GM10266 (cell line): Measurements from ENCODE around the gene GPC4.
"Not testable (repeated sequence)": the region's sequence is repeated elsewhere in the genome, so short reads cannot be mapped to it uniquely, and the experiment has no call there.

Experiments
- DNase-seq: peaks from one replicate; pipeline ENCODE4 v3.0.0; 2012; ENCODE audit errors: extremely low spot score
- TF ChIP-seq, protein P1 (sequence below): IDR thresholded peaks from 2 replicates; pipeline ENCODE4 v1.5.1; 2012; ENCODE audit warnings: mild to moderate bottlenecking, low read depth; ENCODE audit not compliant: control insufficient read depth, insufficient read depth; ENCODE audit errors: missing control alignments

The GPC4 gene

DNA sequence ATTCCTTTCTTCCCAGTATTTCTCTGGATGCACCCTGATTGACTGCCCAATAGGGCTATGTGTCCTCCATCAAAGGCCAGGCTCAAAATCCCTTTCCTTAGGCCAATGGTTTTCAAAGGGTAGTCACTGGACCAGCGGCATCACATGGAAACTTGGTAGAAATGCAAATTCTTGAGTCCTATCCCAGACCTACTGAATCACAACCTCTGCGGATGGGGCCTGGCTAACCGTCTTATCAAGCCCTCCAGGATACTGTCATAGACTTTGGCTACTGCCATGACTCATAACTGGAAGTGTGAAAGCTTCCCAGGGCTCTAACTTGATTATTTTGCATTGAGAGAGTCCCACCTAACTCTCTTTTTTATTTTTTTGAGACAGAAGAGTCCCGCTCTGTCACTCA lies 125.2 kb downstream of the GPC4 start:
- no peak for DNase-seq
- TF ChIP-seq, protein P1, sequence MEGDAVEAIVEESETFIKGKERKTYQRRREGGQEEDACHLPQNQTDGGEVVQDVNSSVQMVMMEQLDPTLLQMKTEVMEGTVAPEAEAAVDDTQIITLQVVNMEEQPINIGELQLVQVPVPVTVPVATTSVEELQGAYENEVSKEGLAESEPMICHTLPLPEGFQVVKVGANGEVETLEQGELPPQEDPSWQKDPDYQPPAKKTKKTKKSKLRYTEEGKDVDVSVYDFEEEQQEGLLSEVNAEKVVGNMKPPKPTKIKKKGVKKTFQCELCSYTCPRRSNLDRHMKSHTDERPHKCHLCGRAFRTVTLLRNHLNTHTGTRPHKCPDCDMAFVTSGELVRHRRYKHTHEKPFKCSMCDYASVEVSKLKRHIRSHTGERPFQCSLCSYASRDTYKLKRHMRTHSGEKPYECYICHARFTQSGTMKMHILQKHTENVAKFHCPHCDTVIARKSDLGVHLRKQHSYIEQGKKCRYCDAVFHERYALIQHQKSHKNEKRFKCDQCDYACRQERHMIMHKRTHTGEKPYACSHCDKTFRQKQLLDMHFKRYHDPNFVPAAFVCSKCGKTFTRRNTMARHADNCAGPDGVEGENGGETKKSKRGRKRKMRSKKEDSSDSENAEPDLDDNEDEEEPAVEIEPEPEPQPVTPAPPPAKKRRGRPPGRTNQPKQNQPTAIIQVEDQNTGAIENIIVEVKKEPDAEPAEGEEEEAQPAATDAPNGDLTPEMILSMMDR = no peak

DNA sequence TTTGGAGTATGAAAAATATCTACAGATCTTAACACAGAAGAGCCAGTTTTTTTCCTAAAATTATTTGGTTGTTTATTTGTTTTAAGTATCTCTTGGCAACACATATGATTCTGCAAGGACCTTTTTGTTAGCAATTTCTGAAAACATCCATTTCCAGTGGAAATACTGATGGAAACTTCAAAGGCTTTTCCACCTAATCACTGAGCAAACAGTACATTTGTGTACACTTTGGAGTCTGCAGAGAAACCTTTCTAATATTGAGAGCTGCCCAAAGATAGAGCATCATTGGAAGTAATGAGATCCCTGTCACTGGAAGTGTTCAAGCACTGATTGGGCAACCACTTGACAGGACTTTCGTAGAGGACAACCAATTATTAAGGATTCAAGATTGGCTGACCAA lies 127.4 kb downstream of the GPC4 start:
- DNase-seq = no peak
- TF ChIP-seq, protein P1 = no peak

DNA sequence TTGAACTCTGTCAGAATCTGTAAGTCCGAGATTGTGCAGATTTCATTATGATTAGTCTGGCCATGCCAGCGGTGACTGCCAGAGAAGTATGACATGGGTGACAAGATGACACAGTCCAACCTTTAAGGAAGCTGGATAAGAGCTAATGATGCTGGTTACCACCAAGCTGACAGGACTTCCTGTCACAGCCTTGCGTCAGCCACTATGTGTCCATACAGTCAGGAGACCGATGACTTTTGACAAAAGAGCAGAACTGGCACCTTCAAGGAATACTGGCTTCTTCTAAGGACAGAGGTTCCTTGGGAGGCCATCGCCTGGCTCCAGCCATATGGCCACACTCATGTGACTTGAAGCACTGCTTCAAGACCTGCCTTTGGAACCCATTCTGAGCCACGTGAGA lies 129.9 kb downstream of the GPC4 start:
- no peak for DNase-seq
- TF ChIP-seq, protein P1 = no peak

DNA sequence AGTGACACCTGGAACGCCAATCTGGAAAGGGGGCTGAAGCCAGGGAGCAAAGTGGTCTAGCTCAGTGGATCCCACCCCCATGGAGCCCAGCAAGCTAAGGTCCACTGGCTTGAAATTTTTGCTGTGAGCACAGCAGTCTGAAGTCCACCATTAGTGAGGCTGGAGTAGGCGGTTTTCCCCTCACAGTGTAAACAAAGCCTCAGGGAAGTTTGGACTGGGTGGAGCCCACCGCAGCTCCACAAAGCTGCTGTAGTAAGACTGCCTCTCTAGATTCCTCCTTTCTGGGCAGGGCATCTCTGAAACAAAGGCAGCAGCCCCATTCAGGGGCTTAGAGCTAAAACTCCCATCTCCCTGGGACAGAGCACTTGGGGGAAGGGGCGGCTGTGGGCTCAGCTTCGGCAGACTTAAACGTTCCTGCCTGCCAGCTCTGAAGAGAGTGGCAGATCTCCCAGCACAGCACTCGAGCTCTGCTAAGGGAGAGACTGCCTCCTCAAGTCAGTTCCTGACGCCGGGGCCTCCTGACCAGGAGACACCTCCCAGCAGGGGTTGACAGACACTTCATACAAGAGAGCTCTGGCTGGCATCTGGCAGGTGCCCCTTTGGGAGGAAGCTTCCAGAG lies 136.1 kb downstream of the GPC4 start:
- not testable (repeated sequence) for DNase-seq

- TF ChIP-seq, protein P1 = no peak
- no peak for DNase-seq
Measured at GRCh38 chrX:133273180-133273579, 142.1 kb downstream of the GPC4 start.

DNA sequence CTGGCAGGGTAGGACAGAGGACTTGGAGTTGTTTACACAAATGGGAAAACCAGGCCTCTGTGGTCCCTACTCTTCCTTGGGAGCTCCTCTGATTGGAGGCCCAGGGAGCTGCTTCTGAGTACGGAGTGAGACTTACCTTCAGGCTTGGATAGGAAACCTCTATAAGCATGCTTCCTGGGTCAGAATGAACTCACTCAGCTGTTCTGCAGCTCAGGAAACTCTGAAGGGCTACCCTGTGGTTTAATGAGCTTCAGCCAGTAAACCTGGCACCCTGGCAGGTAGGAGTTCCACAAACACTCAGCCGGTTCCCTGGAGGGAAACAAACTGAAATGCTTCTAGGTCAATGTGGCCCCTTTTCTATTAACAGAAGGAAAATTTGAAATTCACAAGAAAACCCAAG lies 146.1 kb downstream of the GPC4 start:
- TF ChIP-seq, protein P1 = no peak
- no peak for DNase-seq

DNA sequence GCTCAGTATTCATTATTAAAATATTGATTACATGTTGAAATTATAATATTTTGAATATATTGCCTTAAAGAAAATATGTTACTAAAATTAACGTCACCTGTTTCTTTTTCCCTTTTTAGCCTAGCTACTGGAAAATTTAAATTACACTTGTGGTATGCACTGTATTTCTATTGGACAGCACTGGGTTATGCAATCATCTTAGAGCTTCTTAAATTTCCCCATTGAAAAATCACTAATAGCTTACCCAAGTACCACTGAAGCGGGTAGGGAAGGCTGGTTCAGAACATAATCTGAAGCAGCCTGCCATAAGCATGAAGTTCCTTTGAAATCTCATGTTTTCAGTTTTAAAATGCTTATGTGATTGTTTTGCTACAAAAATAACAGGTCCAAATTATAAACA lies 147.7 kb downstream of the GPC4 start:
- TF ChIP-seq, protein P1 = no peak

GRCh38 chrX:133265331-133265730 lies 150.0 kb downstream of the GPC4 start:
- DNase-seq = no peak
- TF ChIP-seq, protein P1 = no peak

More for the DNA sequence above, 147.7 kb downstream of the GPC4 start:
- no peak for DNase-seq
